Suprapubic skin (tissue), 4 donors: Measurements from ENCODE around the gene PCBP3. TPM values are rescaled to one million over a fixed set of nuclear protein-coding genes. Genes with fewer than 3 reads are reported as not detected.

Experiments
- DNase-seq, 2 donors: peaks; one replicate each; pipeline ENCODE4 v3.0.0-alpha.2; 2019; ENCODE audit warnings: low spot score in 2 of 2
- H3K27ac ChIP-seq: fragments of 200-600 bp; sonication (generic); one replicate; pipeline ENCODE4 v1.5.1; 2019
- H3K27me3 ChIP-seq: fragments of 200-600 bp; sonication (generic); one replicate; pipeline ENCODE4 v1.5.1; 2019
- H3K36me3 ChIP-seq: fragments of 200-600 bp; sonication (generic); one replicate; pipeline ENCODE4 v1.5.1; 2019
- H3K4me1 ChIP-seq: fragments of 200-600 bp; sonication (generic); one replicate; pipeline ENCODE4 v1.5.1; 2019
- H3K4me3 ChIP-seq: fragments of 200-600 bp; sonication (generic); one replicate; pipeline ENCODE4 v1.5.1; 2019; ENCODE audit warnings: mild to moderate bottlenecking
- H3K9me3 ChIP-seq: fragments of 200-600 bp; sonication (generic); one replicate; pipeline ENCODE4 v1.5.1; 2019
- EP300 ChIP-seq: sonication (generic); formaldehyde crosslinking; IDR thresholded peaks from one replicate; pipeline ENCODE4 v1.6.1; 2017; ENCODE audit warnings: antibody characterized with exemption
- POLR2A ChIP-seq, 2 donors: fragments of 450-650 bp; IDR thresholded peaks; one replicate each; pipeline ENCODE4 v1.6.1; 2017; ENCODE audit warnings: antibody characterized with exemption in 2 of 2, mild to moderate bottlenecking in 2 of 2, moderate library complexity in 2 of 2
- POLR2AphosphoS5 ChIP-seq, 3 donors: sonication (generic); formaldehyde crosslinking; IDR thresholded peaks; one replicate each; pipeline ENCODE4 v1.6.1; 2017; ENCODE audit warnings: antibody characterized with exemption in 3 of 3
- WGBS: methylation state at CpG from one replicate; pipeline ENCODE4 v1.1.5; 2018; 5-methylcytosine and 5-hydroxymethylcytosine counted together
- total RNA-seq, 4 donors: library from RNA; depleted of rRNA; stranded (reverse); fragments of >200 nt; gene quantifications; one replicate each; pipeline ENCODE4 v1.1.0, GENCODE V29; 2016
- TF ChIP-seq, protein P1 (sequence below), 2 donors: fragments of 200-600 bp in 1 of 2; fragments of 450-650 bp in 1 of 2; sonication (generic) in 1 of 2; IDR thresholded peaks; one replicate each; pipeline ENCODE4 v1.5.1; 2016 to 2019; ENCODE audit warnings: antibody characterized with exemption in 2 of 2, mild to moderate bottlenecking in 1 of 2, moderate library complexity in 1 of 2

The PCBP3 gene
- total RNA-seq, 4 donors from 2014 or later: 0.97 to 7.3 (median 2.7) TPM

DNA sequence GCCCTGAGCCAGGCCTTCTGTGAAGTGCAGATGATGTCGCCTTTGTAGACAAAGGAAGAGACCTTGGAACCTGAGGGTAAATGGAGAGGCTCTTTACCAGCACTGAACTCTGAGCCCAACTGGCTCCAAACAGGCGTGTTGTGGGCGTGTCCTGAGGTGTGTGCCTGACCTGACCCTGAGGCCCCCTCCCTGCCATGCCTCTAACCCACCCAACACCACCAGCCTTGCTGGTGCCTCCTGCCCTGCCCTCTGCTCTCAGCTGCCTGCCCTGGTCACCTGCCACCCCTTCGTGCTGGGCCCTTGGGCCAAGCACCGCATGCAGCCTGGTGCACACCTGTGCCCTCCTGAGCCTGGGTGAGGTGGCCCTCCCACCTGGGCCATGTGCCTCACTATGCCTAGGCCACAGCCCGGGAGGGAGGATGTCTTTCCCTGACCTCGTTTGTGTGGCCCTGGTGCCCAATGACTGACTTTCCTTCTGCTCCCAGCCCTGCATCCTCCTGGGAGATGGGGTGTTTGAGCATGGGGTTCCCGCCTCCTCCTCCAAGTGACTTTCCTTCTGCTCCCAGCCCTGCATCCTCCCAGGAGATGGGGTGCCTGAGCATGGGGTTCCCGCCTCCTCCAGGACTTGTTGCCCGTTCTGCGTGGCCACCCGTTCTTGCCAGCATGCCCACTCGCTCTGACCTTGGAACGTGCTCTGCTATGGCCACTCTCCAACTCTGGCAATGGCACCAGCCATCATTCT, 157.0 kb downstream of the PCBP3 start:
- Histone ChIP-seq H3K27ac (no peak overlapping the region), H3K4me3 (no peak overlapping the region), H3K27me3 (no peaks in the 10 kb centered on the region), H3K36me3 (no peaks in the 10 kb centered on the region), H3K4me1 (no peaks in the 10 kb centered on the region), H3K9me3 (no peaks in the 10 kb centered on the region)
- TF ChIP-seq, protein P1, sequence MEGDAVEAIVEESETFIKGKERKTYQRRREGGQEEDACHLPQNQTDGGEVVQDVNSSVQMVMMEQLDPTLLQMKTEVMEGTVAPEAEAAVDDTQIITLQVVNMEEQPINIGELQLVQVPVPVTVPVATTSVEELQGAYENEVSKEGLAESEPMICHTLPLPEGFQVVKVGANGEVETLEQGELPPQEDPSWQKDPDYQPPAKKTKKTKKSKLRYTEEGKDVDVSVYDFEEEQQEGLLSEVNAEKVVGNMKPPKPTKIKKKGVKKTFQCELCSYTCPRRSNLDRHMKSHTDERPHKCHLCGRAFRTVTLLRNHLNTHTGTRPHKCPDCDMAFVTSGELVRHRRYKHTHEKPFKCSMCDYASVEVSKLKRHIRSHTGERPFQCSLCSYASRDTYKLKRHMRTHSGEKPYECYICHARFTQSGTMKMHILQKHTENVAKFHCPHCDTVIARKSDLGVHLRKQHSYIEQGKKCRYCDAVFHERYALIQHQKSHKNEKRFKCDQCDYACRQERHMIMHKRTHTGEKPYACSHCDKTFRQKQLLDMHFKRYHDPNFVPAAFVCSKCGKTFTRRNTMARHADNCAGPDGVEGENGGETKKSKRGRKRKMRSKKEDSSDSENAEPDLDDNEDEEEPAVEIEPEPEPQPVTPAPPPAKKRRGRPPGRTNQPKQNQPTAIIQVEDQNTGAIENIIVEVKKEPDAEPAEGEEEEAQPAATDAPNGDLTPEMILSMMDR (IDR thresholded peaks at IDR 0.05): no peak
- TF ChIP-seq POLR2A (IDR thresholded peaks at IDR 0.05): no peak
- no peak for TF ChIP-seq POLR2AphosphoS5 (IDR thresholded peaks at IDR 0.05)
- no peak for TF ChIP-seq EP300
- no peak for DNase-seq
- WGBS: 83% methylated on average over 12 of the region's 14 CpGs

DNA sequence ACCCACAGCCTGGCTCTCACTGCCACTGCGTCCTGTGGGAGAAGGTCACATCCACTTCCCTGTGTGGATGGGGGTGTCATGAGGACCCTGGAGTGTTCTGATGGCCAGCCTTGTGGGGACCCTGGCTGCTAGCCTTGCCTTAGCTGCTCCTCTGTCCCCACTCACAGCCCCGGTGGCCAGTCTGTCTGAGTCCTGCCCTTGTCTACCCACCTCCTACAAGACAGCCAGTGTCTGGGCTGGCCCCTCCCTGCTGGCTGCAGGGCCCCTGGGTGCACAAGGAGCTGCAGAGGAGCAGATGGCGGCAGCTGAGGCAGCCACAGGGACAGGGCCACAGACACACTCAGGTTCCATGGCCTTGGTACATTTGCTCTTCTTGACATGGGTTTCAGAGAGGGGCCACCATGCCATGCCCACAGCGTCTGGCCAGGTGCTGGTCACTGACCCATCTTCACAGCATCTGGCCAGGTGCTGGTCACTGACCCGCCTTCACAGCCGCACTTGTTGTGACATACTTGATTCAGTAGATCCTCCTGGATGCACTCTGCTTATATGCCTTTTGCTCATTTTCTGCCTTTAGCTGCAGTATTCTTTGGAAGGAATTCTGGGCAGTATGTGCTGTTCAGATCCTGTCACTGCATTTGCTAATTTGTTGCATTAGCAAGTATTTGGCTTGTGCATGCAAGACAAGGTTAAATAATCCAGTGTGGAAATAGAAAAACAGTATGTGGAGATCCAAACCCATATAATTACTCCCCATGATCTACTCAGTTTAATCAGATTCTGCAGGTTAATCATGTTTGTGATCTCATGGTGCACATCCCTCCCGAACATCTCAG, 157.8 kb downstream of the PCBP3 start:
- DNase-seq: no peak
- Histone ChIP-seq H3K36me3 (no peaks in the 10 kb centered on the region), H3K4me1 (no peaks in the 10 kb centered on the region), H3K27me3 (no peaks in the 10 kb centered on the region), H3K4me3 (no peak overlapping the region), H3K27ac (no peak overlapping the region), H3K9me3 (no peaks in the 10 kb centered on the region)
- TF ChIP-seq POLR2AphosphoS5 (IDR thresholded peaks at IDR 0.05): no peak
- TF ChIP-seq, protein P1 (IDR thresholded peaks at IDR 0.05): no peak
- TF ChIP-seq POLR2A (IDR thresholded peaks at IDR 0.05): no peak
- TF ChIP-seq EP300: no peak
- 94% methylated on average over 4 of the region's 7 CpGs for WGBS

DNA sequence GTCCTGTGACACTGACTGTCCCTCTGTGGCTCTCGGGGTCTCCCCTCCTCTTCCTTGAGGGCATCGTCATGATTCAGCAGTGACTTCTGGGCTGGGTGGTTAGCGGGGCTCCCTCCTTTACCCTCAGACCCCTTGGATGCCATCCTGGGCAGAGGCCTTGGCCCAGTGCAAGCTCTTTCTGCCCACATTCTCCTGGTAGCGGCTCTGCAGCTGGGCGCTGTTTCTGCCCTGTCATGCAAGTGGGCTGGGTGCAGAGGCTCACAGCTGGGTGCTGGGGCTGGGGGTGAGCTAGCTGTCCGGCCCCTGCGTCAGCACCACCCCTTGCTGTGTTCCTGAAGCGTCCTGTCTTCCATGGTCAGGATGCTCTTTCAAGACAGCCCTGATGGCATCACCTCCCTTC, 158.5 kb downstream of the PCBP3 start:
- no peak for DNase-seq
- Histone ChIP-seq H3K36me3 (no peaks in the 10 kb centered on the region), H3K4me3 (no peak overlapping the region), H3K27ac (no peak overlapping the region), H3K9me3 (no peaks in the 10 kb centered on the region), H3K4me1 (no peaks in the 10 kb centered on the region), H3K27me3 (no peaks in the 10 kb centered on the region)
- TF ChIP-seq POLR2AphosphoS5 (IDR thresholded peaks at IDR 0.05): no peak
- TF ChIP-seq EP300: no peak
- TF ChIP-seq, protein P1 (IDR thresholded peaks at IDR 0.05): no peak
- TF ChIP-seq POLR2A (IDR thresholded peaks at IDR 0.05): no peak
- 81% methylated on average over 7 of the region's 8 CpGs for WGBS

DNA sequence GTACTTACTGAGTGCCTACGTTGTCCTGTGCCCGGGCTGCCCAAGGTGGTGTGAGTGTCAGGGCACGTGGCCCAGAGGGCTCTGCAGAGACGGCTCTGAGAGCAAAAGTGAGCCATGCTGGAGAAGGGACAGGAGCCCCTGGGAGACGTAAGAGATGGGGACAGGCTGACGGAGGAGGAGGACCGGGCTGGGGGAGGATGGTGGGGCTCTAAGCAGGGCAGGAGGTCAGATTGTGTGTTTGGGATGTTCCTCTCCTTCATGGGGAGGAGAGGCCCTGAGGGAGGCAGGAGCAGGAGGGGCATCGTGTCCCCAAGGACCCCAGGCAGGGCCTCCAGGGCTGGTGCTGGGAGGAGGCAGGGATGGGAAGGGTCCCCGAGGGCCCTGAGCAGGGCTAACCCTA, 158.9 kb downstream of the PCBP3 start:
- no peaks in the 10 kb centered on the region for H3K4me1 ChIP-seq
- no peak for DNase-seq
- no peak for TF ChIP-seq EP300
- TF ChIP-seq, protein P1 (IDR thresholded peaks at IDR 0.05): no peak
- TF ChIP-seq POLR2AphosphoS5 (IDR thresholded peaks at IDR 0.05): no peak
- TF ChIP-seq POLR2A (IDR thresholded peaks at IDR 0.05): no peak
- WGBS: 71% methylated on average over 9 of the region's 9 CpGs
- H3K4me3 ChIP-seq: no peak overlapping the region
- H3K36me3 ChIP-seq: no peaks in the 10 kb centered on the region
- H3K27me3 ChIP-seq: no peaks in the 10 kb centered on the region
- no peaks in the 10 kb centered on the region for H3K9me3 ChIP-seq
- H3K27ac ChIP-seq: no peak overlapping the region

DNA sequence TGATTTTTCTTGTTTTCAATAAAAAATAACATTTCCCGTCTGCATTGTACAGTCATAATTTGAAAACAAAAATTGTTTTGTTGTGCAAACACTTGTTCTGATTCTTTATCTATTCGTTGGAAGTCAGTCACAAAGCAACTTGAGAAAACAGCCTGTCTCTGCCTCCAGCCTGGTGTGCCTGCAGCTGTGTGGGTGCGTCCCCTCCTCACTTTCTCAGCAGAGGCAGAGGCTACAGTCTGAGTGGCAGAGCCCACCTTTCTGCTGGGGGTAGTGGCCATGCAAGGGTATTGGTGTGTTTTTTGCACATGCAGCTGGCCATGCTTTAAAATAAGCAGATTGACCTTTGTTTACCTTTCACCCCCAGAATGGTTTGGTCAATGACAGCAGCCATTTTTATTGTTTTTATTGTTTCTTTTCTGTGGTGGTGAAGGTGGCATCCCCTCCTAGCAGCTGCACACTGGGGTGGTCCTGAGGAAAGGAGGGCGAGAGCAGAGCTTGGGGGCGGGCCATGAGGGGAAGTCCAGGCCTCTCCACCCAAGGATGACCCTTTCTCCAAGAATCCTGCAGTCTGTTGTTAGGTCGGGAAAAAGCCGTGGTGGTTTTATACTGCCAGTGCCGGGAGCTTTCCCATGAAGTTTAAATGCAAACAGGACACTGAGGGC, 159.6 kb downstream of the PCBP3 start:
- no peak overlapping the region for H3K4me3 ChIP-seq
- no peaks in the 10 kb centered on the region for H3K27me3 ChIP-seq
- no peak for DNase-seq
- H3K9me3 ChIP-seq: no peaks in the 10 kb centered on the region
- WGBS: 75% methylated on average over 8 of the region's 8 CpGs
- TF ChIP-seq, protein P1 (IDR thresholded peaks at IDR 0.05): no peak
- no peak for TF ChIP-seq EP300
- TF ChIP-seq POLR2AphosphoS5 (IDR thresholded peaks at IDR 0.05): no peak
- TF ChIP-seq POLR2A (IDR thresholded peaks at IDR 0.05): no peak
- no peak overlapping the region for H3K27ac ChIP-seq
- H3K36me3 ChIP-seq: no peaks in the 10 kb centered on the region
- H3K4me1 ChIP-seq: no peaks in the 10 kb centered on the region
